HCT116 (cell line): ENCODE data around the gene C5orf63. TPM values are rescaled to one million over a fixed set of nuclear protein-coding genes. Genes with fewer than 3 reads are reported as not detected.
A peak's percentile ranks its signal among the peaks of the same experiment; 100 is the strongest.

Source experiments
- ATAC-seq: fragments of 200-7000 bp; cut with Tn5 transposase; 2 replicates; pipeline ENCODE4 v1.9.1; 2020; ENCODE audit warnings: mild to moderate bottlenecking, moderate library complexity
- BruUV-seq: library from RNA; stranded (reverse); fragments of 400-500 nt; replicated peaks from 2 replicates; lab custom pipeline; 2021; lab: Mats Ljungman, UMichigan
- CTCF ChIA-PET: fragments of 300-600 bp; sonication (Branson Sonifier 250); formaldehyde crosslinking; loops from one replicate; lab custom pipeline; 2021; ENCODE audit warnings: antibody characterized with exemption; lab: Charles Lee
- POLR2A ChIA-PET: fragments of 300-600, 350-600 bp; sonication (Branson Sonifier 250); formaldehyde crosslinking; loops from one replicate; lab custom pipeline; 2021; ENCODE audit warnings: antibody characterized with exemption; lab: Charles Lee
- RAD21 ChIA-PET, 2 experiments: fragments of 300-600 bp; sonication (Branson Sonifier 250); formaldehyde crosslinking; loops; one replicate each; lab custom pipeline; 2023; ENCODE audit warnings: low total read pairs in 2 of 2; ENCODE audit not compliant: uncharacterized antibody in 2 of 2, unreplicated experiment in 2 of 2, low non-redundant PET in 1 of 2; lab: Charles Lee
- DNase-seq: peaks from one replicate; pipeline ENCODE4 v3.0.0-alpha.2; 2010; ENCODE audit warnings: low read depth, low spot score
- H2AFZ ChIP-seq: fragments of 200-600 bp; shearing (Covaris generic), sonication (generic); 2 replicates; pipeline ENCODE4 v1.6.1; 2017; ENCODE audit warnings: low read depth, mixed run types, mixed read lengths, antibody characterized with exemption, low read length; ENCODE audit not compliant: poor library complexity, severe bottlenecking
- H3K27ac ChIP-seq: 2 replicates; pipeline ENCODE4 v1.5.1; 2012; ENCODE audit warnings: low read depth, low read length
- H3K27me3 ChIP-seq: fragments of 200-600 bp; sonication (generic); 2 replicates; pipeline ENCODE4 v1.6.1; 2016; ENCODE audit warnings: mixed run types, low read length, mixed read lengths; ENCODE audit not compliant: insufficient read depth
- H3K36me3 ChIP-seq, 2 experiments: fragments of 200-500 bp in 1 of 2; fragments of 200-600 bp in 1 of 2; sonication (Bioruptor generic) in 1 of 2; sonication (generic) in 1 of 2; 2 replicates each; pipeline versions ENCODE4 v1.5.1 to v1.6.1; 2014 to 2016; ENCODE audit warnings: low read length in 2 of 2, inconsistent platforms in 1 of 2, mixed read lengths in 1 of 2, mixed run types in 1 of 2; ENCODE audit not compliant: insufficient read depth in 2 of 2, control insufficient read depth in 1 of 2
- H3K4me1 ChIP-seq, 2 experiments: fragments of 200-600 bp in 1 of 2; sonication (generic) in 1 of 2; 2 replicates each; pipeline versions ENCODE4 v1.5.1 to v1.6.1; 2012 to 2017; ENCODE audit warnings: low read length in 2 of 2, inconsistent platforms in 1 of 2, mild to moderate bottlenecking in 1 of 2, mixed read lengths in 1 of 2, mixed run types in 1 of 2, moderate library complexity in 1 of 2; ENCODE audit not compliant: insufficient read depth in 2 of 2, control insufficient read depth in 1 of 2
- H3K4me2 ChIP-seq: fragments of 200-600 bp; sonication (generic); 2 replicates; pipeline ENCODE4 v1.6.1; 2017; ENCODE audit warnings: mixed run types, low read length, mixed read lengths
- H3K4me3 ChIP-seq, 2 experiments: fragments of 200-600 bp in 1 of 2; sonication (generic) in 1 of 2; replicated peaks in 1 of 2; 2 replicates each; pipeline ENCODE4 v1.5.1; 2011 to 2016; ENCODE audit warnings: low read length in 2 of 2, control low read depth in 1 of 2, low read depth in 1 of 2, mild to moderate bottlenecking in 1 of 2, mixed read lengths in 1 of 2, mixed run types in 1 of 2
- H3K79me2 ChIP-seq: fragments of 200-600 bp; sonication (generic); 2 replicates; pipeline ENCODE4 v1.6.1; 2017; ENCODE audit warnings: mild to moderate bottlenecking, mixed run types, low read length, moderate library complexity, mixed read lengths; ENCODE audit not compliant: insufficient read depth
- H3K9ac ChIP-seq: fragments of 200-600 bp; sonication (generic); 2 replicates; pipeline ENCODE4 v1.6.1; 2016; ENCODE audit warnings: low read length, mixed read lengths
- H3K9me2 ChIP-seq: fragments of 200-600 bp; sonication (generic), shearing (Covaris generic); 2 replicates; pipeline ENCODE4 v1.6.1; 2017; ENCODE audit warnings: mixed run types, mild to moderate bottlenecking, moderate library complexity; ENCODE audit not compliant: insufficient read depth
- H3K9me3 ChIP-seq, 2 experiments: fragments of 200-500 bp in 1 of 2; fragments of 200-600 bp in 1 of 2; sonication (Bioruptor generic) in 1 of 2; sonication (generic) in 1 of 2; 2 replicates each; pipeline ENCODE4 v1.6.1; 2014 to 2017; ENCODE audit warnings: low read length in 2 of 2, mixed read lengths in 2 of 2, inconsistent platforms in 1 of 2, low read depth in 1 of 2, mild to moderate bottlenecking in 1 of 2, mixed run types in 1 of 2, moderate library complexity in 1 of 2; ENCODE audit not compliant: control insufficient read depth in 1 of 2, insufficient read depth in 1 of 2
- H4K20me1 ChIP-seq: fragments of 200-600 bp; sonication (generic), shearing (Covaris generic); 2 replicates; pipeline ENCODE4 v1.6.1; 2017; ENCODE audit warnings: mixed run types, mild to moderate bottlenecking, moderate library complexity; ENCODE audit not compliant: insufficient read depth
- CBX3 ChIP-seq: IDR thresholded peaks from 2 replicates; pipeline ENCODE4 v1.6.1; 2012; ENCODE audit warnings: low read depth
- RAD21 ChIP-seq: IDR thresholded peaks from 2 replicates; pipeline ENCODE4 v1.6.1; 2012; ENCODE audit warnings: low read depth, mild to moderate bottlenecking
- YY1 ChIP-seq: IDR thresholded peaks from 2 replicates; pipeline ENCODE4 v1.6.1; 2011; ENCODE audit warnings: low read length, low read depth, moderate library complexity, mild to moderate bottlenecking; ENCODE audit not compliant: insufficient replicate concordance; ENCODE audit errors: extremely low read depth
- intact Hi-C: fragments of 100-400 bp; cut with micrococcal nuclease; formaldehyde crosslinking; loops from 2 replicates; pipeline ENCODE4 v1.10.0; 2022
- total RNA-seq: library from RNA; stranded (reverse); gene quantifications from one replicate; pipeline ENCODE4 v1.2.1, GENCODE V29; 2021; ENCODE audit not compliant: unreplicated experiment
- TF ChIP-seq, protein P1 (sequence below): IDR thresholded peaks from 2 replicates; pipeline ENCODE4 v1.6.1; 2012
- TF ChIP-seq, protein P2 (sequence below), 3 experiments: fragments of 200-600 bp in 1 of 3; sonication (generic) in 1 of 3; IDR thresholded peaks in 2 of 3; conservative IDR thresholded peaks in 1 of 3; 2 replicates each; pipeline ENCODE4 v1.5.1; 2012 to 2017; ENCODE audit warnings: low read depth in 2 of 3, low read length in 2 of 3, antibody characterized with exemption in 1 of 3, borderline replicate concordance in 1 of 3, control low read depth in 1 of 3, mild to moderate bottlenecking in 1 of 3, mixed read lengths in 1 of 3, mixed run types in 1 of 3, moderate library complexity in 1 of 3; ENCODE audit not compliant: insufficient read depth in 1 of 3

Gene C5orf63
- total RNA-seq, 1 experiment from 2014 or later, result 4.4 TPM

DNA sequence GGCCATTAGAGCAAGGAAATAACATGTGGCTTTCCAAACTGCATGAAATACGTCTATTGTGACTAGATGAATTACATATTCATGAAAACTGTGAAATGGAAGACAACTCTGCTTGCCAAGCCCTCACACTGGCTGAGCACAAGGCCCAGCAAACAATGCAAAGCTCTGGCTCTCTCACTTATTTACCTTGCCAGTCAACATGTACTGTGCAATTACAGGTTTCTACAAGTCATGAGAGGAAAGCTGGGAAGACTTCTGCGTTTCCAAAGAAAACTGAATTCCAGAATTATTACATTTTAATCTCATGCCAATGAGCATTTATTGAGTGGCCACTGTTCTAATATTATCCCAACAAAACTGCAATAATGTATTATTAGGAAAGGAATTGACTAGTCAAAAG lies 12.1 kb upstream of the C5orf63 start:
- BruUV-seq, result no TSS peak
- H3K9ac ChIP-seq, result no peak overlapping the region
- H3K9me3 ChIP-seq, result no peaks in the 10 kb centered on the region
- H2AFZ ChIP-seq, result no peak overlapping the region
- no peaks in the 10 kb centered on the region for H3K36me3 ChIP-seq
- intact Hi-C loops, result no loop called here
- ChIA-PET CTCF (no interaction called here), POLR2A (no interaction called here), RAD21 (no interaction called here)
- H3K4me1 ChIP-seq, result no peaks in the 10 kb centered on the region
- H3K27ac ChIP-seq, result no peak overlapping the region
- H3K4me2 ChIP-seq, result no peak overlapping the region
- ATAC-seq (no peak), DNase-seq (no peak)
- H4K20me1 ChIP-seq, result no peaks in the 10 kb centered on the region
- H3K27me3 ChIP-seq, result no peaks in the 10 kb centered on the region
- H3K4me3 ChIP-seq, result no peak overlapping the region
- TF ChIP-seq, protein P1, sequence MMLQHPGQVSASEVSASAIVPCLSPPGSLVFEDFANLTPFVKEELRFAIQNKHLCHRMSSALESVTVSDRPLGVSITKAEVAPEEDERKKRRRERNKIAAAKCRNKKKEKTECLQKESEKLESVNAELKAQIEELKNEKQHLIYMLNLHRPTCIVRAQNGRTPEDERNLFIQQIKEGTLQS, result no peak
- TF ChIP-seq YY1, result no peak
- no peaks in the 10 kb centered on the region for H3K79me2 ChIP-seq
- no peaks in the 10 kb centered on the region for H3K9me2 ChIP-seq

DNA sequence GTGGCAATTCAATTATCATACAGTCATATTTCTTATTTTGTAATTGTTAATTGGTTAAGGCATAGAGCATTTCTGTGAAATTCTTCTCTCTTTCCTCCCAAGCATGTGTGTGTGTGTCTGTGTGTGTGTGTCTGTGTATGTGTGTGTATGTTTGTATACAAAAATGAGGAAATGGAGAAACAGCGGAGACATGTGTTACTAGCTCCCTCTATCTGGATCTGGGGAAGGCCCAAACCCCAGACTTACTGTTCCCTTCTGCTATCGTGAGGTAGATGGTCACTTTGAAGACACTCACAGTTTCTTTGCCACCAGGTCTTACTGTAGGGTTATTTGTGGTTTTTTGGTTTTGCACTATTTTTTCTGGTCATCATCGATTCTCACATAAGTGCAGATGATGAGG lies 11.4 kb upstream of the C5orf63 start:
- Histone ChIP-seq H3K79me2 (no peaks in the 10 kb centered on the region), H2AFZ (no peak overlapping the region), H4K20me1 (no peaks in the 10 kb centered on the region), H3K4me1 (no peaks in the 10 kb centered on the region), H3K4me3 (no peak overlapping the region), H3K9me3 (no peaks in the 10 kb centered on the region), H3K27me3 (no peaks in the 10 kb centered on the region)
- RAD21 ChIA-PET, result no interaction called here
- DNase-seq, result no peak
- BruUV-seq, result no TSS peak
- TF ChIP-seq RAD21, result peak; percentile 26; the same call in 1 of the 2 replicates
- TF ChIP-seq, protein P2, sequence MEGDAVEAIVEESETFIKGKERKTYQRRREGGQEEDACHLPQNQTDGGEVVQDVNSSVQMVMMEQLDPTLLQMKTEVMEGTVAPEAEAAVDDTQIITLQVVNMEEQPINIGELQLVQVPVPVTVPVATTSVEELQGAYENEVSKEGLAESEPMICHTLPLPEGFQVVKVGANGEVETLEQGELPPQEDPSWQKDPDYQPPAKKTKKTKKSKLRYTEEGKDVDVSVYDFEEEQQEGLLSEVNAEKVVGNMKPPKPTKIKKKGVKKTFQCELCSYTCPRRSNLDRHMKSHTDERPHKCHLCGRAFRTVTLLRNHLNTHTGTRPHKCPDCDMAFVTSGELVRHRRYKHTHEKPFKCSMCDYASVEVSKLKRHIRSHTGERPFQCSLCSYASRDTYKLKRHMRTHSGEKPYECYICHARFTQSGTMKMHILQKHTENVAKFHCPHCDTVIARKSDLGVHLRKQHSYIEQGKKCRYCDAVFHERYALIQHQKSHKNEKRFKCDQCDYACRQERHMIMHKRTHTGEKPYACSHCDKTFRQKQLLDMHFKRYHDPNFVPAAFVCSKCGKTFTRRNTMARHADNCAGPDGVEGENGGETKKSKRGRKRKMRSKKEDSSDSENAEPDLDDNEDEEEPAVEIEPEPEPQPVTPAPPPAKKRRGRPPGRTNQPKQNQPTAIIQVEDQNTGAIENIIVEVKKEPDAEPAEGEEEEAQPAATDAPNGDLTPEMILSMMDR (IDR thresholded peaks at IDR 0.05 in 2 of 3, conservative IDR thresholded peaks at IDR 0.05 in 1 of 3; ENCODE audit: borderline replicate concordance in 1 of 3, insufficient read depth in 1 of 3, low read depth in 2 of 3, low read length in 2 of 3), result 0 out of 6 replicates have a peak, but pooled peaks of 1 of the 3 experiments have one; percentile 4
- no peak for TF ChIP-seq CBX3
- TF ChIP-seq, all 23 proteins: peak for 2
- H3K27ac ChIP-seq, result no peak overlapping the region
- H3K9me2 ChIP-seq, result no peaks in the 10 kb centered on the region
- POLR2A ChIA-PET, result no interaction called here
- H3K9ac ChIP-seq, result no peak overlapping the region
- H3K4me2 ChIP-seq, result no peak overlapping the region
- H3K36me3 ChIP-seq, result no peaks in the 10 kb centered on the region
- intact Hi-C loops, result no loop called here
- CTCF ChIA-PET, result no interaction called here
- no peak for ATAC-seq
